Measurements from ENCODE around the gene UNC5A.

DNA sequence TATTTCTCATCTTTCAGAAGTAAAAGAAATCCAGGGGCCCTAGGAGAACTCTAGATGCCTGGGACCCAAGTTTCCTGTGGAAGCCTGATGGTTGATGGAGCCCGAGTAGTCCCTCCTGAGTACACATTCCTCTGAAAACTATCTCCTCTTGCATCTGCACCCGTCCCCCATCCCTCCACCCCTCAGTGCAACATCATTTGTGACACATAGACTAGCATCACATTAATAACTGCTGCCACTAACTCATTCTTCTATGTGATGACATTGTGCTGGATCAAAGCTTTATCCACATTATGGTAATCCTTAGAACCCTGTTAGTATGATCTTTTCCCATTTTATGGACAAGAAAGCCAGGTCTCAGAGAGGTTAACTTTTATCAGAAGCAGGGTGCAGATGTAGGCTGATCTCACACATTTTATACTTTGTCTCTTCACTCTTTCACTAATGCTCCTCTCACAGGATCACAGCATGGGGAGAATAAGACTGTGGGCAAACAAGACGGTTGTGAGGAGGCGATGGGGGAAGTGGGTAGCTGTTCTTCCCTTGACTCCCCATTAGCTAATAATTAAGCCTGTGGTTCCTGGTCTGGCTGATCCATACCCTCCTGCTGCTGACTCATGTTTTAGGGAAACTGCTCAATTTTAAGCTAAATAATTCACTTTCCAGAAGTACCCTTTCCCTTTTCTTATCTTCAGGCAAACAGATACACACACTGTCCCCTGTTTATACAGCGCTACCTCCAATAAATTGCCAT, 92.7 kb downstream of the UNC5A start:
- TF ChIP-seq CTCF (IDR thresholded peaks at IDR 0.05) (no peak), POLR2A (IDR thresholded peaks at IDR 0.05) (no peak)

All from heart left ventricle (tissue), 13 donors.